SK-N-SH treated with all-trans-retinoic acid at 6 μM for 48 hours (cell line): ENCODE measurements around the gene SPACA6.

Source experiments
- ATAC-seq: fragments of 200-7000 bp; cut with Tn5 transposase; 3 replicates; pipeline ENCODE4 v1.9.1; 2020; ENCODE audit warnings: mild to moderate bottlenecking, moderate library complexity
- ARNTL ChIP-seq: fragments of 450-650 bp; formaldehyde crosslinking; IDR thresholded peaks from 2 replicates; pipeline ENCODE4 v1.5.0; 2020; ENCODE audit warnings: low read depth, mild to moderate bottlenecking, moderate library complexity, borderline replicate concordance
- BACH2 ChIP-seq: fragments of 250-450 bp; sonication (Bioruptor Pico); IDR thresholded peaks from 2 replicates; pipeline ENCODE4 v1.9.0; 2021; ENCODE audit warnings: mild to moderate bottlenecking, borderline replicate concordance
- CREB5 ChIP-seq: fragments of 250-450 bp; sonication (Bioruptor Pico); IDR thresholded peaks from 2 replicates; pipeline ENCODE4 v1.5.1; 2020; ENCODE audit warnings: low read depth, mild to moderate bottlenecking, moderate library complexity
- CSDC2 ChIP-seq: fragments of 250-450 bp; sonication (Bioruptor Pico); IDR thresholded peaks from 2 replicates; pipeline ENCODE4 v1.5.0; 2020; ENCODE audit warnings: mild to moderate bottlenecking, moderate library complexity
- CSRNP3 ChIP-seq: fragments of 250-450 bp; sonication (Bioruptor Pico); IDR thresholded peaks from 2 replicates; pipeline ENCODE4 v1.5.1; 2021; ENCODE audit warnings: mild to moderate bottlenecking, moderate library complexity
- ESRRG ChIP-seq: fragments of 250-450 bp; sonication (Bioruptor Pico); IDR thresholded peaks from 2 replicates; pipeline ENCODE4 v1.6.1; 2021; ENCODE audit warnings: mild to moderate bottlenecking
- GLIS3 ChIP-seq: fragments of 250-450 bp; sonication (Bioruptor Pico); IDR thresholded peaks from 2 replicates; pipeline ENCODE4 v1.5.0; 2020; ENCODE audit warnings: mild to moderate bottlenecking, moderate library complexity
- ISL1 ChIP-seq: fragments of 250-450 bp; sonication (Bioruptor Pico); IDR thresholded peaks from 2 replicates; pipeline ENCODE4 v2.1.2; 2022; ENCODE audit warnings: mild to moderate bottlenecking, moderate library complexity
- OSR1 ChIP-seq: fragments of 250-450 bp; sonication (Bioruptor Pico); IDR thresholded peaks from 2 replicates; pipeline ENCODE4 v1.8.0; 2022; ENCODE audit warnings: moderate library complexity, mild to moderate bottlenecking, inconsistent platforms
- PATZ1 ChIP-seq: fragments of 250-450 bp; sonication (Bioruptor Pico); IDR thresholded peaks from 2 replicates; pipeline ENCODE4 v1.8.0; 2020; ENCODE audit warnings: mild to moderate bottlenecking, moderate library complexity, borderline replicate concordance
- POU6F1 ChIP-seq: fragments of 250-450 bp; sonication (Bioruptor Pico); IDR thresholded peaks from 2 replicates; pipeline ENCODE4 v1.8.0; 2021; ENCODE audit warnings: low read depth, mild to moderate bottlenecking, moderate library complexity, borderline replicate concordance
- PPARA ChIP-seq: fragments of 250-450 bp; sonication (Bioruptor Pico); IDR thresholded peaks from 2 replicates; pipeline ENCODE4 v1.5.0; 2020; ENCODE audit warnings: mild to moderate bottlenecking, borderline replicate concordance
- RARB ChIP-seq: fragments of 250-450 bp; sonication (Bioruptor Pico); IDR thresholded peaks from 2 replicates; pipeline ENCODE4 v1.8.0; 2021; ENCODE audit warnings: mild to moderate bottlenecking, moderate library complexity
- SNAI2 ChIP-seq: fragments of 250-450 bp; sonication (Bioruptor Pico); IDR thresholded peaks from 2 replicates; pipeline ENCODE4 v1.5.0; 2020; ENCODE audit warnings: mild to moderate bottlenecking, moderate library complexity
- TCF4 ChIP-seq: fragments of 250-450 bp; sonication (Bioruptor Pico); IDR thresholded peaks from 2 replicates; pipeline ENCODE4 v1.8.0; 2021; ENCODE audit warnings: mild to moderate bottlenecking, moderate library complexity, borderline replicate concordance
- TOX ChIP-seq: fragments of 250-450 bp; sonication (Bioruptor Pico); IDR thresholded peaks from 2 replicates; pipeline ENCODE4 v1.8.0; 2021; ENCODE audit warnings: mild to moderate bottlenecking, moderate library complexity, borderline replicate concordance
- TSHZ2 ChIP-seq: fragments of 250-450 bp; sonication (Bioruptor Pico); IDR thresholded peaks from 2 replicates; pipeline ENCODE4 v1.5.0; 2020; ENCODE audit warnings: mild to moderate bottlenecking, moderate library complexity
- ZFP30 ChIP-seq: fragments of 450-650 bp; formaldehyde crosslinking; IDR thresholded peaks from 2 replicates; pipeline ENCODE4 v1.5.0; 2022; ENCODE audit warnings: mild to moderate bottlenecking, moderate library complexity
- ZNF565 ChIP-seq: fragments of 450-650 bp; formaldehyde crosslinking; conservative IDR thresholded peaks from 2 replicates; pipeline ENCODE4 v1.5.0; 2020; ENCODE audit warnings: low read depth, mild to moderate bottlenecking, moderate library complexity
- ZNF70 ChIP-seq: fragments of 450-650 bp; formaldehyde crosslinking; IDR thresholded peaks from 2 replicates; pipeline ENCODE4 v1.5.0; 2020; ENCODE audit warnings: mild to moderate bottlenecking, moderate library complexity

The SPACA6 gene

GRCh38 chr19:51714848-51715247 is 21.7 kb downstream of the SPACA6 start (continued):
- TF ChIP-seq TSHZ2 (CRISPR knock-in tag) (no peak), ZNF70 (no peak), TCF4 (CRISPR knock-in tag) (no peak), PPARA (no peak), ZNF565 (no peak)

- TF ChIP-seq BACH2 (CRISPR knock-in tag) (no peak), RARB (no peak), ESRRG (CRISPR knock-in tag) (no peak), TSHZ2 (CRISPR knock-in tag) (no peak), TCF4 (CRISPR knock-in tag) (no peak), CSDC2 (CRISPR knock-in tag) (no peak), PPARA (no peak), POU6F1 (CRISPR knock-in tag) (no peak), TOX (no peak), SNAI2 (CRISPR knock-in tag) (no peak), PATZ1 (CRISPR knock-in tag) (no peak), CREB5 (CRISPR knock-in tag) (no peak), GLIS3 (CRISPR knock-in tag) (no peak), ISL1 (CRISPR knock-in tag) (no peak), OSR1 (CRISPR knock-in tag) (no peak), CSRNP3 (CRISPR knock-in tag) (no peak), ZNF70 (no peak), ZFP30 (CRISPR knock-in tag) (no peak), ARNTL (CRISPR knock-in tag) (no peak)
- no peak for ATAC-seq
These were observed 22.7 kb downstream of the SPACA6 start for GRCh38 chr19:51715850-51716249.
